Stomach (tissue), 4 donors: ENCODE results near the gene RCBTB2.

ENCODE experiments used
- CTCF ChIP-seq, 7 experiments: fragments of 450-650 bp in 4 of 7; fragments of 200-600 bp in 3 of 7; sonication (generic) in 3 of 7; IDR thresholded peaks; one replicate each; pipeline ENCODE4 v1.5.1; 2016 to 2019; ENCODE audit warnings: antibody characterized with exemption in 7 of 7, control low read depth in 2 of 7, mild to moderate bottlenecking in 1 of 7
- POLR2A ChIP-seq, 4 donors: fragments of 450-650 bp; IDR thresholded peaks; one replicate each; pipeline ENCODE4 v1.6.1; 2016; ENCODE audit warnings: antibody characterized with exemption in 4 of 4, control low read depth in 2 of 4, mild to moderate bottlenecking in 1 of 4, moderate library complexity in 1 of 4

- TF ChIP-seq POLR2A (IDR thresholded peaks at IDR 0.05) (no peak), CTCF (IDR thresholded peaks at IDR 0.05) (no peak)
Measured at GRCh38 chr13:48448959-48449614, 83.8 kb downstream of the RCBTB2 start.
